ENCODE results near the gene TBC1D4. TPM values are rescaled to one million over a fixed set of nuclear protein-coding genes. Genes with fewer than 3 reads are reported as not detected.

TBC1D4 gene
- total and polyA plus RNA-seq, 2 donors (not counting 1 experiment from before 2014, with no cell fraction given) = 10.3 to 15.4 TPM

GRCh38 chr13:75299913-75300862 lies 181.8 kb downstream of the TBC1D4 start:
- Histone ChIP-seq H3K4me1 (ENCODE audit: control insufficient read depth, extremely low read depth, insufficient read depth, low read length) (no peaks in the 10 kb centered on the region), H3K27ac (ENCODE audit: insufficient read depth, low read length) (no peak overlapping the region), H3K27me3 (ENCODE audit: control insufficient read depth, insufficient read depth, low read length) (no peaks in the 10 kb centered on the region), H3K9me3 (ENCODE audit: control insufficient read depth, insufficient read depth, low read depth, low read length) (no peaks in the 10 kb centered on the region), H3K9ac (ENCODE audit: insufficient read depth, low read length) (no peak overlapping the region), H3K4me3 (replicated peaks in 1 of 4; ENCODE audit: control extremely low read depth in 1 of 4, insufficient read depth in 1 of 4, low read depth in 3 of 4, low read length in 4 of 4) (no peak overlapping the region), H3K36me3 (ENCODE audit: control insufficient read depth, insufficient read depth, low read length) (no peaks in the 10 kb centered on the region), H4K20me1 (ENCODE audit: control insufficient read depth, extremely low read depth, insufficient read depth, low read length) (no peaks in the 10 kb centered on the region), H3K79me2 (ENCODE audit: control insufficient read depth, insufficient read depth, low read length) (no peaks in the 10 kb centered on the region), H3K4me2 (ENCODE audit: extremely low read depth, insufficient read depth, low read length) (no peak overlapping the region), H2AFZ (ENCODE audit: low read length) (no peak overlapping the region)
- TF ChIP-seq EZH2 (IDR thresholded peaks at IDR 0.05; ENCODE audit: low read length, missing control alignments) (no peak), CTCF (conservative IDR thresholded peaks at IDR 0.05 in 1 of 2, IDR thresholded peaks at IDR 0.05 in 1 of 2; ENCODE audit: low read depth in 1 of 2, low read length in 2 of 2) (no peak)
- DNase-seq (ENCODE audit: low read depth in 2 of 2) = peak; percentile 42 to 68

- Histone ChIP-seq H3K4me1 (ENCODE audit: control insufficient read depth, extremely low read depth, insufficient read depth, low read length) (no peaks in the 10 kb centered on the region), H3K27me3 (ENCODE audit: control insufficient read depth, insufficient read depth, low read length) (no peaks in the 10 kb centered on the region), H3K4me3 (replicated peaks in 1 of 4; ENCODE audit: control extremely low read depth in 1 of 4, insufficient read depth in 1 of 4, low read depth in 3 of 4, low read length in 4 of 4) (no peak overlapping the region), H3K36me3 (ENCODE audit: control insufficient read depth, insufficient read depth, low read length) (no peaks in the 10 kb centered on the region), H3K9me3 (ENCODE audit: control insufficient read depth, insufficient read depth, low read depth, low read length) (no peaks in the 10 kb centered on the region), H3K4me2 (ENCODE audit: extremely low read depth, insufficient read depth, low read length) (no peak overlapping the region), H3K9ac (ENCODE audit: insufficient read depth, low read length) (no peak overlapping the region), H3K27ac (ENCODE audit: insufficient read depth, low read length) (no peak overlapping the region), H3K79me2 (ENCODE audit: control insufficient read depth, insufficient read depth, low read length) (no peaks in the 10 kb centered on the region), H2AFZ (ENCODE audit: low read length) (no peak overlapping the region), H4K20me1 (ENCODE audit: control insufficient read depth, extremely low read depth, insufficient read depth, low read length) (no peaks in the 10 kb centered on the region)
- TF ChIP-seq EZH2 (IDR thresholded peaks at IDR 0.05; ENCODE audit: low read length, missing control alignments) = no peak
- TF ChIP-seq CTCF (conservative IDR thresholded peaks at IDR 0.05 in 1 of 2, IDR thresholded peaks at IDR 0.05 in 1 of 2; ENCODE audit: low read depth in 1 of 2, low read length in 2 of 2) = no peak
- no peak for DNase-seq (ENCODE audit: low read depth in 2 of 2)
These were observed 182.7 kb downstream of the TBC1D4 start for GRCh38 chr13:75299246-75299645.

GRCh38 chr13:75296641-75297040 lies 185.3 kb downstream of the TBC1D4 start:
- H3K27ac ChIP-seq (ENCODE audit: insufficient read depth, low read length) = no peak overlapping the region
- H3K27me3 ChIP-seq (ENCODE audit: control insufficient read depth, insufficient read depth, low read length) = no peaks in the 10 kb centered on the region
- no peaks in the 10 kb centered on the region for H3K36me3 ChIP-seq (ENCODE audit: control insufficient read depth, insufficient read depth, low read length)
- no peaks in the 10 kb centered on the region for H3K79me2 ChIP-seq (ENCODE audit: control insufficient read depth, insufficient read depth, low read length)
- H3K9me3 ChIP-seq (ENCODE audit: control insufficient read depth, insufficient read depth, low read depth, low read length) = no peaks in the 10 kb centered on the region
- H3K4me1 ChIP-seq (ENCODE audit: control insufficient read depth, extremely low read depth, insufficient read depth, low read length) = no peaks in the 10 kb centered on the region
- no peaks in the 10 kb centered on the region for H4K20me1 ChIP-seq (ENCODE audit: control insufficient read depth, extremely low read depth, insufficient read depth, low read length)
- H3K9ac ChIP-seq (ENCODE audit: insufficient read depth, low read length) = no peak overlapping the region
- H3K4me3 ChIP-seq (replicated peaks in 1 of 4; ENCODE audit: control extremely low read depth in 1 of 4, insufficient read depth in 1 of 4, low read depth in 3 of 4, low read length in 4 of 4) = no peak overlapping the region
- no peak for DNase-seq (ENCODE audit: low read depth in 2 of 2)
- H2AFZ ChIP-seq (ENCODE audit: low read length) = no peak overlapping the region
- TF ChIP-seq CTCF (conservative IDR thresholded peaks at IDR 0.05 in 1 of 2, IDR thresholded peaks at IDR 0.05 in 1 of 2; ENCODE audit: low read depth in 1 of 2, low read length in 2 of 2) (no peak), EZH2 (IDR thresholded peaks at IDR 0.05; ENCODE audit: low read length, missing control alignments) (no peak)
- no peak overlapping the region for H3K4me2 ChIP-seq (ENCODE audit: extremely low read depth, insufficient read depth, low read length)

Measured in fibroblast of lung (primary cell).